Heart left ventricle (tissue), 13 donors: Measurements from ENCODE around the gene GPLD1.

Source experiments
- CTCF ChIP-seq, 12 donors: fragments of 200-600 bp; sonication (generic) in 4 of 12; IDR thresholded peaks; one replicate each; pipeline versions ENCODE4 v1.5.0 to v1.8.0; 2018 to 2022; ENCODE audit warnings: antibody characterized with exemption in 12 of 12, mild to moderate bottlenecking in 5 of 12
- POLR2A ChIP-seq, 2 donors: fragments of 450-650 bp; IDR thresholded peaks; one replicate each; pipeline ENCODE4 v1.6.1; 2017; ENCODE audit warnings: antibody characterized with exemption in 2 of 2, mild to moderate bottlenecking in 2 of 2, moderate library complexity in 2 of 2
- donor health status: ischemic (EF 13 %, LVEDD 7.1; RV severe dilation, severe dysfunction).
- donor health status: DM: no; HTN: yes; CAD: no.
- donor health status: DM: no; HTN: no; CAD: no.
- donor health status: ischemic (EF 25% LVEDD 6.9; RV normal size, moderate dysfunction).
- donor health status: ischemic (EF 25% LVEDD 5.7; RV mildly dilated, moderate dysfunction).
- donor health status: ischemic (EF 35%, LVEDD 5.7; RV mildly dilated, moderate dysfunction).
- donor health status: nonischemic (EF 11% LVEDD 7.7; RV severe dilation, severe dysfunction).
- donor health status: DM: yes; HTN: yes; CAD: no.
- donor health status: PGD.
- donor health status: ischemic (EF 29% LVEDD 5.4; RV normal size, mild dysfunction).
- donor health status: nonischemic (EF 23%, LVEDD 6.1; RV moderate dilation, normal function).

GRCh38 chr6:24378473-24379097 lies 110.8 kb downstream of the GPLD1 start:
- TF ChIP-seq POLR2A (IDR thresholded peaks at IDR 0.05) (no peak), CTCF (IDR thresholded peaks at IDR 0.05) (no peak)
